Body of pancreas (tissue), 4 donors: ENCODE data around the gene ADGRD1.

Experiments used
- CTCF ChIP-seq, 7 experiments: fragments of 450-650 bp in 4 of 7; fragments of 200-600 bp in 3 of 7; sonication (generic) in 3 of 7; IDR thresholded peaks; one replicate each; pipeline ENCODE4 v1.5.1; 2016 to 2019; ENCODE audit warnings: antibody characterized with exemption in 7 of 7
- POLR2A ChIP-seq, 3 donors: fragments of 450-650 bp; IDR thresholded peaks; one replicate each; pipeline ENCODE4 v1.6.1; 2016; ENCODE audit warnings: antibody characterized with exemption in 3 of 3, mild to moderate bottlenecking in 2 of 3

GRCh38 chr12:130976171-130976720 is 22.5 kb downstream of the ADGRD1 start:
- TF ChIP-seq CTCF (IDR thresholded peaks at IDR 0.05) (no peak), POLR2A (IDR thresholded peaks at IDR 0.05) (no peak)
